Activated CD8-positive, alpha-beta memory T cell treated with anti-CD3 and anti-CD28 coated beads, Interleukin-2, amount 50 U/mL, for 4 hours (primary cell): ENCODE data around the gene RAB20.
"Not testable (repeated sequence)": the region's sequence is repeated elsewhere in the genome, so short reads cannot be mapped to it uniquely, and the experiment has no call there.

ENCODE experiments used
- DNase-seq: peaks from one replicate; pipeline ENCODE4 v3.0.0-alpha.2; 2020

Gene RAB20

GRCh38 chr13:110575322-110576069 lies 14.0 kb upstream of the RAB20 start:
- DNase-seq, result no peak

GRCh38 chr13:110574161-110574560 lies 12.6 kb upstream of the RAB20 start:
- DNase-seq, result no peak

GRCh38 chr13:110572778-110573118 lies 11.2 kb upstream of the RAB20 start:
- no peak for DNase-seq

- DNase-seq, result no peak
Observed at GRCh38 chr13:110571896-110572777, 10.6 kb upstream of the RAB20 start.

GRCh38 chr13:110570886-110571285 lies 9.4 kb upstream of the RAB20 start:
- DNase-seq, result no peak

GRCh38 chr13:110569962-110570361 lies 8.4 kb upstream of the RAB20 start:
- DNase-seq, result not testable (repeated sequence)

- no peak for DNase-seq
Observed at GRCh38 chr13:110568612-110569011, 7.1 kb upstream of the RAB20 start.

GRCh38 chr13:110566171-110566570 lies 4.6 kb upstream of the RAB20 start:
- DNase-seq, result no peak

GRCh38 chr13:110565296-110565695 lies 3.8 kb upstream of the RAB20 start:
- no peak for DNase-seq

- no peak for DNase-seq
Observed at GRCh38 chr13:110564472-110564985, 3.0 kb upstream of the RAB20 start.

- no peak for DNase-seq
Observed at GRCh38 chr13:110563463-110563774, 1.9 kb upstream of the RAB20 start.

GRCh38 chr13:110562696-110563462 lies 1.4 kb upstream of the RAB20 start:
- DNase-seq, result no peak

GRCh38 chr13:110562036-110562597 lies 595 bp upstream of the RAB20 start:
- no peak for DNase-seq

- no peak for DNase-seq
Observed at GRCh38 chr13:110560601-110561343, 750 bp downstream of the RAB20 start.

GRCh38 chr13:110559986-110560385 lies 1.5 kb downstream of the RAB20 start:
- DNase-seq, result no peak

- no peak for DNase-seq
Observed at GRCh38 chr13:110559429-110559943, 2.0 kb downstream of the RAB20 start.

GRCh38 chr13:110557610-110558305 lies 3.8 kb downstream of the RAB20 start:
- DNase-seq, result no peak

- no peak for DNase-seq
Observed at GRCh38 chr13:110557082-110557481, 4.4 kb downstream of the RAB20 start.

- no peak for DNase-seq
Observed at GRCh38 chr13:110556224-110556606, 5.3 kb downstream of the RAB20 start.

- DNase-seq, result no peak
Observed at GRCh38 chr13:110555601-110556223, 5.8 kb downstream of the RAB20 start.

- DNase-seq, result no peak
Observed at GRCh38 chr13:110554946-110555345, 6.6 kb downstream of the RAB20 start.
